ENCODE measurements around the gene AVL9.

DNA sequence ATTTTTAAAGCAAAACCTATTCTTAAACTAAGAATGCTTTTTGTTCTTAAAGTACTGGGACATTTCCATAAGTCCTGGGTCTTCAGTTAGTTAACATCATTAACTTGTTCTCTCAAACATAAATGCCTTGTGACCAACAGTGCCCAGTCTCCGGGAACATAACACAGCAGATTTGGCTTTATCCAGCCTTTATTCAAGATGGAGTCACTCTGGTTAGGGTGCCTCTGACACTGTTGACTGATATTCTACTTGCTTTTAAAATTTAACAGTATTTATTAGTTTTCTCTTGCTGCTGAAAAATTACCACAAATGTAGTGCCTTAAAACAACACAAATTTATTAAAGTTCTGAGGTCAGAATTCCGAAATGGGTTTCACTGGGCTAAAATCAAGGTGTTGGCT, 44.1 kb downstream of the AVL9 start:
- TF ChIP-seq CTCF (IDR thresholded peaks at IDR 0.05) (no peak), EP300 (IDR thresholded peaks at IDR 0.05) (no peak), POLR2A (IDR thresholded peaks at IDR 0.05) (no peak), POLR2AphosphoS5 (IDR thresholded peaks at IDR 0.05) (no peak)
